Measurements from ENCODE around the gene ACAD9. TPM values are rescaled to one million over a fixed set of nuclear protein-coding genes. Genes with fewer than 3 reads are reported as not detected.

The ACAD9 gene
- polyA plus RNA-seq, 1 of the 3 experiments (the other 2 are of a cell fraction), result 41.9 TPM

GRCh38 chr3:128874481-128875180 is 4.8 kb upstream of the ACAD9 start:
- Histone ChIP-seq H3K36me3 (replicated peaks in 1 of 2; ENCODE audit: control insufficient read depth in 1 of 2, insufficient read depth in 2 of 2, low read length in 1 of 2) (peaks cover 0 to 3% of the 10 kb centered on the region in 2 experiments), H3K79me2 (ENCODE audit: insufficient read depth) (peaks cover 17% of the 10 kb centered on the region; the same call in 1 of the 2 replicates), H3K4me1 (ENCODE audit: control insufficient read depth in 1 of 2, insufficient read depth in 2 of 2, low read depth in 1 of 2, low read length in 1 of 2) (peaks cover 0 to 10% of the 10 kb centered on the region in 2 experiments; a peak in 2 of 4 replicates), H3K27me3 (ENCODE audit: insufficient read depth) (no peaks in the 10 kb centered on the region), H3K4me3 (ENCODE audit: low read depth in 2 of 2, low read length in 1 of 2) (no peak overlapping the region), H3K9me3 (no peaks in the 10 kb centered on the region), H3F3A (replicated peaks; ENCODE audit: insufficient read depth) (peaks cover 5% of the 10 kb centered on the region), H3K9ac (no peak overlapping the region), H3K4me2 (no peak overlapping the region), H4K20me1 (ENCODE audit: insufficient read depth) (no peaks in the 10 kb centered on the region), H3K27ac (ENCODE audit: low read depth in 2 of 2, low read length in 1 of 2) (no peak overlapping the region), H3K9me2 (no peaks in the 10 kb centered on the region), H2AFZ (ENCODE audit: low read depth) (no peak overlapping the region)
- POLR2A ChIA-PET, result no interaction called here
- TF ChIP-seq TEAD4 (IDR thresholded peaks at IDR 0.05; ENCODE audit: borderline replicate concordance, insufficient read depth), result no peak
- no peak for TF ChIP-seq MEF2A (IDR thresholded peaks at IDR 0.05; ENCODE audit: borderline replicate concordance, low read depth)
- no peak for TF ChIP-seq NFIC (IDR thresholded peaks at IDR 0.05; ENCODE audit: borderline replicate concordance)
- no peak for TF ChIP-seq GABPA (IDR thresholded peaks at IDR 0.05; ENCODE audit: low read depth)
- CTCF ChIA-PET, result interaction anchor here (1.0 to 2.6 kb wide), 5 partner anchors 9 to 257 kb away, joined by 3 to 11 read pairs (median 4); no protein-coding TSS in a partner anchor
- WGBS (ENCODE audit: low lambda C conversion rate), result 62% methylated on average over 3 of the region's 3 CpGs
- DNase-seq, result no peak

- Histone ChIP-seq H3K4me1 (ENCODE audit: control insufficient read depth in 1 of 2, insufficient read depth in 2 of 2, low read depth in 1 of 2, low read length in 1 of 2) (peaks cover 0 to 20% of the 10 kb centered on the region in 2 experiments; a peak in 2 of 4 replicates), H3K9ac (no peak overlapping the region), H3K36me3 (replicated peaks in 1 of 2; ENCODE audit: control insufficient read depth in 1 of 2, insufficient read depth in 2 of 2, low read length in 1 of 2) (peaks cover 0 to 3% of the 10 kb centered on the region in 2 experiments), H3K4me3 (ENCODE audit: low read depth in 2 of 2, low read length in 1 of 2) (no peak overlapping the region), H3K4me2 (no peak overlapping the region), H2AFZ (ENCODE audit: low read depth) (no peak overlapping the region), H3K27ac (ENCODE audit: low read depth in 2 of 2, low read length in 1 of 2) (no peak overlapping the region), H3F3A (replicated peaks; ENCODE audit: insufficient read depth) (peaks cover 5% of the 10 kb centered on the region), H3K79me2 (ENCODE audit: insufficient read depth) (peaks cover 27% of the 10 kb centered on the region), H3K27me3 (ENCODE audit: insufficient read depth) (no peaks in the 10 kb centered on the region), H4K20me1 (ENCODE audit: insufficient read depth) (no peaks in the 10 kb centered on the region), H3K9me2 (no peaks in the 10 kb centered on the region), H3K9me3 (no peaks in the 10 kb centered on the region)
- CTCF ChIA-PET, result interaction anchor here (0.6 to 2.6 kb wide), 10 partner anchors 8 to 370 kb away, joined by 3 to 11 read pairs (median 4); no protein-coding TSS in a partner anchor
- DNase-seq, result peak; percentile 58
- 77% methylated on average over 12 of the region's 12 CpGs for WGBS (ENCODE audit: low lambda C conversion rate)
- TF ChIP-seq FOSL2 (IDR thresholded peaks at IDR 0.05; ENCODE audit: borderline replicate concordance, low read depth) (no peak), RAD21 (IDR thresholded peaks at IDR 0.05; ENCODE audit: low read length) (peak; percentile 53), CHD2 (IDR thresholded peaks at IDR 0.05; ENCODE audit: low read length, partially characterized antibody) (peak; percentile 16), CTCF (IDR thresholded peaks at IDR 0.05) (peak; percentile 47), TEAD4 (IDR thresholded peaks at IDR 0.05; ENCODE audit: borderline replicate concordance, insufficient read depth) (no peak), SMC3 (IDR thresholded peaks at IDR 0.05; ENCODE audit: low read depth, low read length) (peak; percentile 27; the same call in 1 of the 2 replicates)
- POLR2A ChIA-PET, result no interaction called here
Observed at GRCh38 chr3:128875556-128876120, 3.8 kb upstream of the ACAD9 start.

All from SK-N-SH (cell line).